K562 (cell line): ENCODE data around the gene TCF12. TPM values are rescaled to one million over a fixed set of nuclear protein-coding genes. Genes with fewer than 3 reads are reported as not detected.

Source experiments
- ATF1 ChIP-seq, 2 experiments: fragments of 450-650 bp in 1 of 2; IDR thresholded peaks; 2 replicates each; pipeline ENCODE4 v1.6.1; 2016; ENCODE audit warnings: missing compliant biosample characterization in 1 of 2, missing genetic modification characterization in 1 of 2
- BACH1 ChIP-seq: fragments of 200-800 bp; sonication (Bioruptor generic); IDR thresholded peaks from 2 replicates; pipeline ENCODE4 v1.6.1; 2016; ENCODE audit warnings: missing genetic modification characterization, missing compliant biosample characterization
- CBFA2T2 ChIP-seq: fragments of 450-650 bp; conservative IDR thresholded peaks from 2 replicates; pipeline ENCODE4 v1.6.1; 2017; ENCODE audit warnings: mild to moderate bottlenecking
- CBFA2T3 ChIP-seq: fragments of 450-650 bp; IDR thresholded peaks from 2 replicates; pipeline ENCODE4 v1.6.1; 2017
- CBFB ChIP-seq: sonication (generic); formaldehyde crosslinking; IDR thresholded peaks from 2 replicates; pipeline ENCODE4 v1.4.0; 2020; ENCODE audit warnings: mild to moderate bottlenecking, missing genetic modification reagents
- FUS ChIP-seq: fragments of 200-400 bp; formaldehyde crosslinking; optimal IDR thresholded peaks from 2 replicates; pipeline ENCODE3; 2017; ENCODE audit warnings: low read depth, low read length
- KLF10 ChIP-seq: fragments of 250-450 bp; sonication (Bioruptor Pico); IDR thresholded peaks from 2 replicates; pipeline ENCODE4 v1.6.1; 2021; ENCODE audit warnings: matching md5 sums
- MEF2D ChIP-seq: conservative IDR thresholded peaks from 2 replicates; pipeline ENCODE4 v1.6.1; 2016; ENCODE audit warnings: low read depth, missing genetic modification characterization, missing compliant biosample characterization
- NCOA4 ChIP-seq: fragments of 450-650 bp; IDR thresholded peaks from 2 replicates; pipeline ENCODE4 v1.6.1; 2018; ENCODE audit warnings: mild to moderate bottlenecking; ENCODE audit not compliant: partially characterized antibody
- PHF20 ChIP-seq: fragments of 450-650 bp; IDR thresholded peaks from 2 replicates; pipeline ENCODE4 v1.6.1; 2018; ENCODE audit not compliant: partially characterized antibody
- POLR3G ChIP-seq: IDR thresholded peaks from 2 replicates; pipeline ENCODE4 v1.6.1; 2011; ENCODE audit not compliant: insufficient read length, insufficient replicate concordance; ENCODE audit errors: extremely low read depth
- RBFOX2 ChIP-seq: fragments of 200-400 bp; formaldehyde crosslinking; IDR thresholded peaks from 2 replicates; pipeline ENCODE4 v1.6.1; 2017; ENCODE audit warnings: low read depth, mild to moderate bottlenecking, low read length, moderate library complexity
- RBM39 ChIP-seq: fragments of 200-400 bp; formaldehyde crosslinking; optimal IDR thresholded peaks from 2 replicates; pipeline ENCODE3; 2018; ENCODE audit warnings: low read depth, low read length
- SMARCA5 ChIP-seq: fragments of 450-650 bp; IDR thresholded peaks from 2 replicates; pipeline ENCODE4 v1.6.1; 2016
- SUPT5H ChIP-seq: fragments of 450-650 bp; IDR thresholded peaks from 2 replicates; pipeline ENCODE4 v1.6.1; 2016
- TEAD1 ChIP-seq, 2 experiments: fragments of 450-650 bp in 1 of 2; sonication (generic) in 1 of 2; formaldehyde crosslinking; IDR thresholded peaks; 2 replicates each; pipeline versions ENCODE4 v1.4.0 to v1.8.0; 2020 to 2022; ENCODE audit warnings: mild to moderate bottlenecking in 2 of 2, missing genetic modification reagents in 1 of 2
- U2AF1 ChIP-seq: fragments of 200-400 bp; formaldehyde crosslinking; optimal IDR thresholded peaks from 2 replicates; pipeline ENCODE3; 2017; ENCODE audit warnings: mild to moderate bottlenecking, low read depth, low read length, moderate library complexity
- ZNF133 ChIP-seq: fragments of 250-450 bp; sonication (Bioruptor Pico); IDR thresholded peaks from 2 replicates; pipeline ENCODE4 v1.4.0; 2020; ENCODE audit warnings: mild to moderate bottlenecking
- ZNF212 ChIP-seq: fragments of 450-650 bp; formaldehyde crosslinking; IDR thresholded peaks from 2 replicates; pipeline ENCODE4 v1.4.0; 2020; ENCODE audit warnings: mild to moderate bottlenecking
- ZNF324 ChIP-seq: fragments of 250-450 bp; sonication (Bioruptor Pico); IDR thresholded peaks from 2 replicates; pipeline ENCODE4 v1.4.0; 2020; ENCODE audit warnings: mild to moderate bottlenecking
- ZNF507 ChIP-seq: conservative IDR thresholded peaks from 2 replicates; pipeline ENCODE4 v1.6.1; 2017; ENCODE audit warnings: missing genetic modification characterization, missing compliant biosample characterization
- ZNF780A ChIP-seq: fragments of 250-450 bp; sonication (Bioruptor Pico); IDR thresholded peaks from 2 replicates; pipeline ENCODE4 v1.5.0; 2021; ENCODE audit warnings: mild to moderate bottlenecking
- ZNF79 ChIP-seq: fragments of 250-450 bp; sonication (Bioruptor Pico); IDR thresholded peaks from 2 replicates; pipeline ENCODE4 v1.4.0; 2020; ENCODE audit warnings: low read depth, mild to moderate bottlenecking, moderate library complexity
- ZSCAN29 ChIP-seq: fragments of 450-650 bp; IDR thresholded peaks from 2 replicates; pipeline ENCODE4 v1.6.1; 2017
- polyA plus RNA-seq, 8 experiments: library from polyadenylated mRNA; depleted of rRNA in 4 of 8; stranded (reverse) in 5 of 8; unstranded in 3 of 8; fragments of >200 nt; fragmentation: Nextera tagmentation in 2 of 8; fragmentation: Illumina TruSeq in 1 of 8; extraction: Ambion mirVana in 2 of 8; extraction: Trizol in 1 of 8; gene quantifications; 2 replicates each; pipeline versions ENCODE4 v1.2.1 to v1.2.3, GENCODE V29; 2011 to 2014; ENCODE audit warnings: inconsistent platforms in 1 of 8, missing spikeins in 1 of 8
- total RNA-seq, 7 experiments: library from RNA; depleted of rRNA in 6 of 7; stranded (reverse); fragments of >200 nt in 6 of 7; fragmentation: Illumina TruSeq in 2 of 7; extraction: Trizol in 2 of 7; gene quantifications; 2 replicates each; pipeline versions ENCODE4 v1.2.1 to v1.2.3, GENCODE V29; 2011 to 2021; ENCODE audit warnings: low replicate concordance in 1 of 7
- TF ChIP-seq, protein P1 (sequence below): fragments of 450-650 bp; IDR thresholded peaks from 2 replicates; pipeline ENCODE4 v1.6.1; 2017; ENCODE audit warnings: mild to moderate bottlenecking, moderate library complexity
- TF ChIP-seq, protein P2 (sequence below): sonication (generic); formaldehyde crosslinking; IDR thresholded peaks from 2 replicates; pipeline ENCODE4 v1.8.1; 2023; ENCODE audit warnings: mild to moderate bottlenecking, missing genetic modification reagents

The TCF12 gene
- total and polyA plus RNA-seq, 9 of the 15 experiments (the other 6 are each of a cell fraction or from before 2014, with no cell fraction given): 10.5 to 132 (median 52.9) TPM

GRCh38 chr15:56918046-56918938 lies at the start of gene TCF12 (continued):
- no peak for TF ChIP-seq ZNF212 (CRISPR knock-in tag)
- TF ChIP-seq CBFB (CRISPR knock-in tag): peak; percentile 25; the same call in 1 of the 2 replicates
- TF ChIP-seq BACH1 (tag): no peak
- no peak for TF ChIP-seq POLR3G
- no peak for TF ChIP-seq ZNF133
- no peak for TF ChIP-seq MEF2D (tag)
- TF ChIP-seq KLF10 (CRISPR knock-in tag): no peak
- TF ChIP-seq ZNF324 (CRISPR knock-in tag): 0 out of 2 replicates have a peak, but pooled peaks have one; percentile 12
- TF ChIP-seq, protein P1, sequence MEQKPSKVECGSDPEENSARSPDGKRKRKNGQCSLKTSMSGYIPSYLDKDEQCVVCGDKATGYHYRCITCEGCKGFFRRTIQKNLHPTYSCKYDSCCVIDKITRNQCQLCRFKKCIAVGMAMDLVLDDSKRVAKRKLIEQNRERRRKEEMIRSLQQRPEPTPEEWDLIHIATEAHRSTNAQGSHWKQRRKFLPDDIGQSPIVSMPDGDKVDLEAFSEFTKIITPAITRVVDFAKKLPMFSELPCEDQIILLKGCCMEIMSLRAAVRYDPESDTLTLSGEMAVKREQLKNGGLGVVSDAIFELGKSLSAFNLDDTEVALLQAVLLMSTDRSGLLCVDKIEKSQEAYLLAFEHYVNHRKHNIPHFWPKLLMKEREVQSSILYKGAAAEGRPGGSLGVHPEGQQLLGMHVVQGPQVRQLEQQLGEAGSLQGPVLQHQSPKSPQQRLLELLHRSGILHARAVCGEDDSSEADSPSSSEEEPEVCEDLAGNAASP: no peak
- peak; percentile 18 for TF ChIP-seq PHF20
- TF ChIP-seq ZNF507: no peak
- peak; percentile 45; the same call in 1 of the 2 replicates for TF ChIP-seq ZSCAN29
- TF ChIP-seq FUS: peak; percentile 27
- TF ChIP-seq SUPT5H: peak; percentile 77
- TF ChIP-seq RBM39: no peak
- no peak for TF ChIP-seq NCOA4
- peak; percentile 17; the same call in 1 of the 2 replicates for TF ChIP-seq CBFA2T3
- no peak for TF ChIP-seq ZNF79 (CRISPR knock-in tag)
- TF ChIP-seq ATF1 (CRISPR knock-in tag; IDR thresholded peaks at IDR 0.05): no peak
- TF ChIP-seq ATF1 (tag; IDR thresholded peaks at IDR 0.05): peak; percentile 76
- peak in 1 of 2 experiments; percentile 65; a peak in 2 of 4 replicates for TF ChIP-seq TEAD1 (CRISPR knock-in tag; IDR thresholded peaks at IDR 0.05)
- TF ChIP-seq, protein P2, sequence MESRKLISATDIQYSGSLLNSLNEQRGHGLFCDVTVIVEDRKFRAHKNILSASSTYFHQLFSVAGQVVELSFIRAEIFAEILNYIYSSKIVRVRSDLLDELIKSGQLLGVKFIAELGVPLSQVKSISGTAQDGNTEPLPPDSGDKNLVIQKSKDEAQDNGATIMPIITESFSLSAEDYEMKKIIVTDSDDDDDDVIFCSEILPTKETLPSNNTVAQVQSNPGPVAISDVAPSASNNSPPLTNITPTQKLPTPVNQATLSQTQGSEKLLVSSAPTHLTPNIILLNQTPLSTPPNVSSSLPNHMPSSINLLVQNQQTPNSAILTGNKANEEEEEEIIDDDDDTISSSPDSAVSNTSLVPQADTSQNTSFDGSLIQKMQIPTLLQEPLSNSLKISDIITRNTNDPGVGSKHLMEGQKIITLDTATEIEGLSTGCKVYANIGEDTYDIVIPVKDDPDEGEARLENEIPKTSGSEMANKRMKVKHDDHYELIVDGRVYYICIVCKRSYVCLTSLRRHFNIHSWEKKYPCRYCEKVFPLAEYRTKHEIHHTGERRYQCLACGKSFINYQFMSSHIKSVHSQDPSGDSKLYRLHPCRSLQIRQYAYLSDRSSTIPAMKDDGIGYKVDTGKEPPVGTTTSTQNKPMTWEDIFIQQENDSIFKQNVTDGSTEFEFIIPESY (CRISPR knock-in tag): peak; percentile 34; the same call in 1 of the 2 replicates
- peak; percentile 87 for TF ChIP-seq RBFOX2
- TF ChIP-seq SMARCA5: no peak
- no peak for TF ChIP-seq CBFA2T2
- no peak for TF ChIP-seq ZNF780A
- peak; percentile 99 for TF ChIP-seq U2AF1
